HT1080 (cell line): Measurements from ENCODE around the gene DHTKD1. TPM values are rescaled to one million over a fixed set of nuclear protein-coding genes. Genes with fewer than 3 reads are reported as not detected.
"Not testable (repeated sequence)": the region's sequence is repeated elsewhere in the genome, so short reads cannot be mapped to it uniquely, and the experiment has no call there.

Experiments
- DNase-seq: peaks from one replicate; pipeline ENCODE4 v3.0.0-alpha.2; 2015; ENCODE audit warnings: low read depth
- small RNA-seq: library from RNA; depleted of rRNA; stranded (forward); fragments of <200 nt; gene quantifications from one replicate; pipeline ENCODE3, GENCODE V24; 2014
- total RNA-seq: library from RNA; depleted of rRNA; stranded (reverse); fragments of >200 nt; shearing (Covaris generic); gene quantifications from 2 replicates; pipeline ENCODE4 v1.2.3, GENCODE V29; 2014; rRNA removed

DHTKD1 gene
- total RNA-seq, 1 experiment from 2014 or later: 7.8 TPM

GRCh38 chr10:12135631-12136030 is 66.9 kb downstream of the DHTKD1 start:
- no peak for DNase-seq

GRCh38 chr10:12140038-12140437 is 71.3 kb downstream of the DHTKD1 start:
- DNase-seq: no peak

- no peak for DNase-seq
These were observed 75.8 kb downstream of the DHTKD1 start for GRCh38 chr10:12144538-12144937.

DNA sequence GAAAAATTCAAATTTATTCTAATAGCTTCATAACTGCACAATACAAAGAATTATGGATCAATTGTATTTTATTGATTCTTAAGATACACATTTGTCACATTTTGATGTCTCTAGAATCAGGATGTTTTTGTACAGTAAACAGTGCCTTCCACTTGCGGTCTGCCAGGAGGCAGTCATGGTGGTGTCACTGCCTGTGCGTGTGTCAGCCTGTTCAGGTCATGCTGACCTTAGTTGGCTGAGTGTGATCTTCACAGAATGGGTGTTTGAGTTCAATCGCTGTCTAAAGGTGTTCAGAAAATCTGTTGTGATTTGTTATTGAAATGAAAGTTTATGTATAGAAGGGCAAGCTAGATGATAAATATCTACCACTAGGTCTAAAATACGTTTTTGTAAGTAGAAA is 81.4 kb downstream of the DHTKD1 start:
- no peak for DNase-seq

DNA sequence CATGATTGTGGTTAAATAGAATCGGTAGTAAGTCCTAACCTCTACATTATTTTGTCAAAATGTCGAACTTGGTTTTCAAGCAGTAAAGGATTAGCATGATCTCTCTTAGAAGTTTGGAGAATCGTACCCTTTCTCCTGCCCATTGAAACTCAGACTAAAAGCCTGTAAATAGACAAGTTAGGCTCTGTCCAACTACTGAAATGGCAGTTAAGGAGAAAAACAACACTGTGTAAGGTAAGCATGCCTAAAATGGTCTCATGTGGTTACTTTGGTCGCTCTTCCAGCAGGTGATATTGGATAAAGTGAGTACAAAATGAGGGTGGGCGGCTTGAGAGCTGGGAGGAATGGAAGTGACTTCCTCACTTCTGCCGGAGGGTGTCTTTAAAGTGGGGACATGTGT is 85.8 kb downstream of the DHTKD1 start:
- no peak for DNase-seq

DNA sequence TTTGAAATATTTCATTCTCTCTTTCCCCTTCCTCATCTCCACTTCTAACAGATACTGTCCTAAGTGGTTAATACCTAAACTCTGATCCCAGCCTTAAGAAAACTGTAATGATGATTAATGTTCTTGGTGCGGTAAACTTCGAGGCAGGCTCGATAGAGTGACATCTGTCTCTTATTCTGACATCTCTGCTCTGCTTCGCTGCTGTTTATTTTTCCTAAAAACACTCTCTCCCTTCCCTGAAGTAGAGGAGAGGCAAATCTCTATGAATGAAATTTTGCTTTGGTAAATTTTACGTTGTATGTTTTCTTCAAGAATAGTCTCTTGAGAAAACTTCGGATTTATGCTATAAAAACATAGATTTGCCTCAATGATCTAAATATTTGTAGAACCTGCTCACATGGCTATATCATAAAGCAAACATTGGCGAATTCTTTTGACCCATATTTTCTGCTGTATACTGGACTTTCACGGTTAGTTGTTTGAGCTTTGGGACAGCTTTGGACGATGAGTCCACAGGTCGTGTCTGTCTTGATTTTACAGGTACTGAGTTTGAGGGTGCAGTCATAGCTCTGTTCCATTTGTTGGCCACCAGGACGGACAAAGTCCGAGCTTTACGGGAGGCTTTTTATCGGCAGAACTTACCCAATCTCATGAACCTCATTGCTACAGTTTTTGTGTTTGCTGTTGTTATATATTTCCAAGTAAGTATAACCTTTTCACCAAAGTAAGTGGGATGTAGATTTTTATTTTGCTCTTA is 87.8 kb downstream of the DHTKD1 start:
- no peak for DNase-seq

DNA sequence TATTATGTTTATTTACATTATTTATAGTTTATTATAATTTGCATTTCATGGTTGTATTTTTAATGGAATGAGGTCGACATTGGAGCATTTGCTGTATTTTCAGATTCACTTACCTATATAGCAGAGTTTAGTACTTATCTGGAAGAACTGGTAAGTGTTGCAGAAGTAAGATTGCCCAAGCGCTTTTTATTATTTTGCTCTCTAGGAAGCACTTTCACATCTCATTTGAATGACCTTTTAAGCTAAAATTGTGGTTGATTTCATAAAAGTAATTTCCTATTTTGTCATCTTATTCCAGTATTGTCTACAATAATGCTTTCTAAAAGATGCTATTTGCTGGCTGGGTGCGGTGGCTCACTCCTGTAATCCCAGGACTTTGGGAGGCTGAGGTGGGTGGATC is 89.4 kb downstream of the DHTKD1 start:
- DNase-seq: no peak

GRCh38 chr10:12160664-12161063 is 91.9 kb downstream of the DHTKD1 start:
- DNase-seq: no peak

DNA sequence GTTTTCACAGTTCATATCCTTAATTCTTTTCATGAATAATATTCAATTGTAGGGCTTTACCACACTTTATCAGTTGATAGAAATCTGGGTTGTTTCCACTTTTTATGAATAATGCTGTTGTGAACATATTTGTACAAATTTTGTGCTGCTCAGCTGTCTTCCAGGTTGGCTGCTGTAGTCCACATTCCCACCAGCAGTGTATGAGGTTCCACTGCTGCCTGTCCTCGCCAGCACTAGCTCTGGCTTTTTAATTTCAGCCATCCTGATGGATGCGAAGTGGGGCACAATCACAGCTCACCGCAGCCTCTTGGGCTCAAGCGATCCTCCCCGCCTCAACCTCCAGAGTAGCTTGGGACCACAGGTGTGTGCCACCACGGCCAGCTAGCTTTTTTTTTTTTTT is 94.2 kb downstream of the DHTKD1 start:
- DNase-seq: no peak

- no peak for DNase-seq
These were observed 95.3 kb downstream of the DHTKD1 start for GRCh38 chr10:12164085-12164484.

DNA sequence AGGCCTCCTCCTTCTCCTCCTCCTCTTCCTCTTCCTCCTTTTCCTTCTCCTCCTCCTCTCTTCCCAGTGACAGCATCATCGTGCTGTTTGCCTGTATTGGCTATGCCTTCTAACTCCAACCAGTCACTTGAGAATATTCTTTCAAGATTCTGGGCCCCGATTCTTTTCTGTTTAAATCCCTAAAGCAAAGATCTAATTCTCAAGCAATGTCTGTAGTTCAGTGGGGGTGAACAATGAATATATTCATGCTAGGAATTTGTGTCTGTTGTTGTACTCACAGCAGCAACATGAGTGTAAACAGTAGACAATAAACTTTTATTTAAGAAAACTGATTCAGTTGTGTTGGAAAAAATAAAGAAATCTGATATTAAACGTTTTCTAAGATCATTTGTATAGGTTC is 96.3 kb downstream of the DHTKD1 start:
- no peak for DNase-seq

- DNase-seq: no peak
These were observed 97.4 kb downstream of the DHTKD1 start for GRCh38 chr10:12165999-12166775.

DNA sequence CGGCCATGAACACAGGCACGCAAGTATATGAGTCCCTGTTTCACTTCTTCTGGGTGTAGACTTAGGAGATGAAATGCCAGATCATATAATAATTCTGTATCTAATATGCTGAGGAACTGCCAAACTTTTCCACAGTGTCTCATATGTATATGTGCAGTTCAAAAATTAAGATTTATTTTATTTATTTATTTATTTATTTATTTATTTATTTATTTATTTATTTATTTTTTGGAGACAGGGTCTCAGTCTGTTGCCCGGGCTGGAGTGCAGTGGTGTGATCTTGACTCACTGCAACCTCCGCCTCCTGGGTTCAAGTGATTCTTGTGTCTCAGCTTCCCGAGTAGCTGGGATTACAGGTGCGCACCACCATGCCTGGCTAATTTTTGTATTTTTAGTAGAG is 102.8 kb downstream of the DHTKD1 start:
- DNase-seq: not testable (repeated sequence)

Small RNAs within 50 kb of the gene (small RNA-seq; reads per million reads assigned to genes)
- gene MIR548AK (not detected), gene RNU6-88P (not detected)

Other genes starting within 250 kb of the DHTKD1 start
- gene PROSER2, start 245.6 kb upstream of the DHTKD1 start, total RNA-seq: 23.6 and 33.1 TPM in 2 replicates
- 13.9 and 15.9 TPM in 2 replicates for gene UPF2, start 26.1 kb upstream of the DHTKD1 start, total RNA-seq
- 2.9 and 4.9 TPM in 2 replicates for gene SEC61A2, start 60.7 kb downstream of the DHTKD1 start, total RNA-seq
- gene NUDT5, start 126.9 kb downstream of the DHTKD1 start, total RNA-seq: 139 and 144 TPM in 2 replicates
- gene CDC123, start 127.2 kb downstream of the DHTKD1 start, total RNA-seq: 356 and 469 TPM in 2 replicates